GM23338 (cell line): Measurements from ENCODE around the gene MAD1L1. TPM values are rescaled to one million over a fixed set of nuclear protein-coding genes. Genes with fewer than 3 reads are reported as not detected.

Experiments used
- ATAC-seq: fragments of 200-7000 bp; cut with Tn5 transposase; 3 replicates; pipeline ENCODE4 v1.9.1; 2020
- DNase-seq: peaks from one replicate; pipeline ENCODE4 v3.0.0-alpha.2; 2015; ENCODE audit warnings: low spot score
- H2AFZ ChIP-seq: fragments of 200-600 bp; sonication (generic); 2 replicates; pipeline ENCODE4 v1.8.0; 2016; ENCODE audit warnings: antibody characterized with exemption, mild to moderate bottlenecking, moderate library complexity
- H3F3A ChIP-seq: fragments of 200-600 bp; sonication (generic); replicated peaks from 2 replicates; pipeline ENCODE4 v1.8.0; 2017; ENCODE audit warnings: antibody characterized with exemption, mixed run types, low read depth
- H3K27ac ChIP-seq: fragments of 200-600 bp; sonication (generic); 2 replicates; pipeline ENCODE4 v1.6.1; 2016; ENCODE audit warnings: low read depth
- H3K27me3 ChIP-seq: fragments of 200-600 bp; sonication (generic); 2 replicates; pipeline ENCODE4 v1.8.0; 2016; ENCODE audit warnings: mild to moderate bottlenecking, mixed run types, moderate library complexity; ENCODE audit not compliant: insufficient read depth
- H3K36me3 ChIP-seq: fragments of 200-600 bp; sonication (generic); 2 replicates; pipeline ENCODE4 v1.8.0; 2016; ENCODE audit warnings: mild to moderate bottlenecking; ENCODE audit not compliant: insufficient read depth
- H3K4me1 ChIP-seq: fragments of 200-600 bp; sonication (generic); 2 replicates; pipeline ENCODE4 v1.8.0; 2016; ENCODE audit warnings: mild to moderate bottlenecking, moderate library complexity; ENCODE audit not compliant: insufficient read depth
- H3K4me2 ChIP-seq: fragments of 200-600 bp; sonication (generic); 2 replicates; pipeline ENCODE4 v1.7.1; 2017; ENCODE audit warnings: mixed run types
- H3K4me3 ChIP-seq: fragments of 200-600 bp; sonication (generic); 2 replicates; pipeline ENCODE4 v1.6.1; 2016; ENCODE audit warnings: mixed run types
- H3K79me2 ChIP-seq: fragments of 200-600 bp; sonication (generic); replicated peaks from 2 replicates; pipeline ENCODE4 v1.8.0; 2017; ENCODE audit warnings: mild to moderate bottlenecking; ENCODE audit not compliant: insufficient read depth
- H3K9me2 ChIP-seq: fragments of 200-600 bp; sonication (generic); 2 replicates; pipeline ENCODE4 v1.8.0; 2017; ENCODE audit not compliant: insufficient read depth
- H4K20me1 ChIP-seq: fragments of 200-600 bp; sonication (generic); replicated peaks from 2 replicates; pipeline ENCODE4 v1.8.0; 2017; ENCODE audit warnings: mild to moderate bottlenecking; ENCODE audit not compliant: insufficient read depth
- H3K27ac Mint-ChIP-seq: 2 replicates; pipeline ENCODE4 v1.8.0; 2020; ENCODE audit warnings: inconsistent platforms, mild to moderate bottlenecking, moderate library complexity, mixed read lengths
- H3K27me3 Mint-ChIP-seq: 3 replicates; pipeline ENCODE4 v1.8.0; 2022; ENCODE audit warnings: low read depth, mild to moderate bottlenecking, moderate library complexity, mixed read lengths, inconsistent platforms; ENCODE audit not compliant: insufficient read depth, poor library complexity
- H3K36me3 Mint-ChIP-seq: 3 replicates; pipeline ENCODE4 v1.8.0; 2021; ENCODE audit warnings: low read depth, mild to moderate bottlenecking, inconsistent platforms, moderate library complexity, mixed read lengths
- H3K4me1 Mint-ChIP-seq: 3 replicates; pipeline ENCODE4 v1.8.0; 2020; ENCODE audit warnings: mild to moderate bottlenecking, inconsistent platforms, mixed read lengths
- H3K4me3 Mint-ChIP-seq: 3 replicates; pipeline ENCODE4 v1.8.0; 2021; ENCODE audit warnings: moderate library complexity, mild to moderate bottlenecking, inconsistent platforms, mixed read lengths
- H3K9me3 Mint-ChIP-seq: 3 replicates; pipeline ENCODE4 v1.8.0; 2020; ENCODE audit warnings: moderate library complexity, mild to moderate bottlenecking, inconsistent platforms, mixed read lengths
- CREB1 ChIP-seq: fragments of 250-450 bp; sonication (Bioruptor Pico); IDR thresholded peaks from 2 replicates; pipeline ENCODE4 v1.5.0; 2020; ENCODE audit warnings: low read depth, mild to moderate bottlenecking, moderate library complexity
- ETS1 ChIP-seq: IDR thresholded peaks from 2 replicates; pipeline ENCODE4 v1.6.1; 2016; ENCODE audit warnings: antibody characterized with exemption
- EZH2 ChIP-seq: fragments of 200-600 bp; sonication (generic); IDR thresholded peaks from one replicate; pipeline ENCODE4 v1.8.0; 2017; ENCODE audit warnings: antibody characterized with exemption, mild to moderate bottlenecking, low read depth; ENCODE audit not compliant: unreplicated experiment
- EZH2phosphoT487 ChIP-seq: fragments of 200-600 bp; sonication (generic); IDR thresholded peaks from one replicate; pipeline ENCODE4 v1.8.1; 2018; ENCODE audit warnings: antibody characterized with exemption; ENCODE audit not compliant: unreplicated experiment
- JUNB ChIP-seq: IDR thresholded peaks from one replicate; pipeline ENCODE4 v1.6.1; 2016; ENCODE audit warnings: antibody characterized with exemption; ENCODE audit not compliant: unreplicated experiment
- POLR2AphosphoS5 ChIP-seq: IDR thresholded peaks from 2 replicates; pipeline ENCODE4 v1.6.1; 2016; ENCODE audit warnings: antibody characterized with exemption, low read depth
- REST ChIP-seq: IDR thresholded peaks from one replicate; pipeline ENCODE4 v1.6.1; 2018; ENCODE audit warnings: antibody characterized with exemption; ENCODE audit not compliant: unreplicated experiment
- ZNF462 ChIP-seq: fragments of 250-450 bp; sonication (Bioruptor Pico); IDR thresholded peaks from 2 replicates; pipeline ENCODE4 v1.5.0; 2020; ENCODE audit warnings: mild to moderate bottlenecking, moderate library complexity
- polyA plus RNA-seq: library from polyadenylated mRNA; unstranded; fragments of >200 nt; fragmentation: Nextera tagmentation; extraction: Ambion mirVana; gene quantifications from 2 replicates; pipeline ENCODE4 v1.2.1, GENCODE V29; 2016
- total RNA-seq: library from RNA; depleted of rRNA; stranded (reverse); fragments of >200 nt; shearing (Covaris generic); gene quantifications from 2 replicates; pipeline ENCODE4 v1.2.3, GENCODE V29; 2014

The MAD1L1 gene
- total and polyA plus RNA-seq, 2 experiments from 2014 or later: 40.3 to 59.3 TPM

- TF ChIP-seq ETS1: no peak
Measured at GRCh38 chr7:2186166-2186565, 46.6 kb downstream of the MAD1L1 start (continued).

GRCh38 chr7:2185715-2186114 is 47.0 kb downstream of the MAD1L1 start:
- H3K4me3 Mint-ChIP-seq: no peak overlapping the region
- DNase-seq (no peak), ATAC-seq (no peak)
- H3K4me1 ChIP-seq: no peaks in the 10 kb centered on the region
- no peaks in the 10 kb centered on the region for H3F3A ChIP-seq
- H3K9me3 Mint-ChIP-seq: peaks cover 4% of the 10 kb centered on the region; the same call in 2 of the 3 replicates
- TF ChIP-seq EZH2 (no peak), POLR2AphosphoS5 (no peak), ETS1 (no peak), JUNB (no peak)
- peaks cover 62% of the 10 kb centered on the region for H3K36me3 Mint-ChIP-seq
- peaks cover 29% of the 10 kb centered on the region for H3K79me2 ChIP-seq
- no peaks in the 10 kb centered on the region; the same call in none of the 2 replicates for H4K20me1 ChIP-seq
- no peak overlapping the region for H3K27ac ChIP-seq
- no peaks in the 10 kb centered on the region; the same call in 1 of the 2 replicates for H3K36me3 ChIP-seq
- peaks cover 2% of the 10 kb centered on the region for H3K27me3 Mint-ChIP-seq
- H3K27me3 ChIP-seq: no peaks in the 10 kb centered on the region
- no peak overlapping the region for H3K4me2 ChIP-seq
- H3K4me1 Mint-ChIP-seq: no peaks in the 10 kb centered on the region
- no peak overlapping the region for H3K4me3 ChIP-seq
- no peaks in the 10 kb centered on the region; the same call in 1 of the 2 replicates for H3K9me2 ChIP-seq
- H2AFZ ChIP-seq: no peak overlapping the region
- H3K27ac Mint-ChIP-seq: no peak overlapping the region

- H3K27ac Mint-ChIP-seq: no peak overlapping the region
- no peaks in the 10 kb centered on the region for H3K9me2 ChIP-seq
- 0 out of 2 replicates have a peak, but pooled peaks cover 8% of the 10 kb centered on the region for H3K79me2 ChIP-seq
- no peak overlapping the region for H3K4me3 ChIP-seq
- DNase-seq (no peak), ATAC-seq (no peak)
- H3K4me1 Mint-ChIP-seq: no peaks in the 10 kb centered on the region
- peaks cover 2% of the 10 kb centered on the region for H3K27me3 Mint-ChIP-seq
- H3K4me3 Mint-ChIP-seq: no peak overlapping the region
- peaks cover 4% of the 10 kb centered on the region; the same call in 1 of the 3 replicates for H3K9me3 Mint-ChIP-seq
- no peaks in the 10 kb centered on the region for H3K36me3 ChIP-seq
- H3K27me3 ChIP-seq: no peaks in the 10 kb centered on the region
- peaks cover 33% of the 10 kb centered on the region for H3K36me3 Mint-ChIP-seq
- no peaks in the 10 kb centered on the region for H3K4me1 ChIP-seq
- no peaks in the 10 kb centered on the region for H3F3A ChIP-seq
- H3K4me2 ChIP-seq: no peak overlapping the region
- no peak overlapping the region for H2AFZ ChIP-seq
- H3K27ac ChIP-seq: no peak overlapping the region
- H4K20me1 ChIP-seq: no peaks in the 10 kb centered on the region; the same call in none of the 2 replicates
- TF ChIP-seq EZH2phosphoT487 (no peak), CREB1 (CRISPR knock-in tag) (no peak), ZNF462 (no peak), REST (no peak)
Measured at GRCh38 chr7:2182461-2182860, 50.3 kb downstream of the MAD1L1 start.
